A549 (cell line): Measurements from ENCODE around the gene DENND6B. TPM values are rescaled to one million over a fixed set of nuclear protein-coding genes. Genes with fewer than 3 reads are reported as not detected.

Source experiments
- ATAC-seq, 2 experiments: fragments of 200-7000 bp in 1 of 2; fragments of >200 bp in 1 of 2; cut with Nextera tagmentation in 1 of 2; cut with Tn5 transposase in 1 of 2; 3 replicates each; pipeline versions ENCODE4 v1.8.0 to v1.9.1; 2018 to 2020; ENCODE audit warnings: mild to moderate bottlenecking in 1 of 2, moderate library complexity in 1 of 2
- CTCF ChIA-PET: fragments of 300-600 bp; sonication (Branson Sonifier 250); formaldehyde crosslinking; extraction: SDS; loops from one replicate; lab custom pipeline; 2021; ENCODE audit warnings: antibody characterized with exemption, inconsistent platforms; lab: Yijun Ruan, JAX
- POLR2A ChIA-PET: fragments of 350-600 bp; formaldehyde crosslinking; extraction: SDS; loops from one replicate; lab custom pipeline; 2021; ENCODE audit warnings: antibody characterized with exemption, inconsistent platforms; lab: Yijun Ruan, JAX
- DNase-seq, 2 experiments: peaks; one replicate each; pipeline versions ENCODE4 v3.0.0 to v3.0.0-alpha.2; 2011 to 2016; ENCODE audit warnings: low read depth in 1 of 2, low spot score in 1 of 2
- FAIRE-seq: peaks from 2 replicates; lab custom pipeline; 2011; peaks lifted over from hg19 to GRCh38; lab: Jason Lieb, UNC
- H3K27ac ChIP-seq, 2 experiments: fragments of >200 bp; sonication (Bioruptor Twin); formaldehyde crosslinking; 3 replicates each; pipeline ENCODE4 v1.5.1; 2016 to 2017
- H3K4me1 ChIP-seq: fragments of >200 bp; sonication (Bioruptor Twin); formaldehyde crosslinking; 3 replicates; pipeline ENCODE4 v1.6.1; 2016
- H3K4me2 ChIP-seq: fragments of >200 bp; sonication (Bioruptor Twin); formaldehyde crosslinking; 3 replicates; pipeline ENCODE4 v1.6.1; 2016
- H3K4me3 ChIP-seq: fragments of >200 bp; sonication (Bioruptor Twin); formaldehyde crosslinking; 3 replicates; pipeline ENCODE4 v1.5.1; 2016
- H3K9me3 ChIP-seq: fragments of >200 bp; sonication (Bioruptor Twin); formaldehyde crosslinking; 3 replicates; pipeline ENCODE4 v1.6.1; 2016
- BCL3 ChIP-seq: fragments of >200 bp; sonication (Bioruptor Twin); formaldehyde crosslinking; IDR thresholded peaks from 3 replicates; pipeline ENCODE4 v1.6.1; 2016
- CBX2 ChIP-seq: fragments of 200-600 bp; sonication (generic); IDR thresholded peaks from 2 replicates; pipeline ENCODE4 v1.6.1; 2016; ENCODE audit warnings: low read depth, mild to moderate bottlenecking, borderline replicate concordance
- CBX8 ChIP-seq: fragments of 200-600 bp; sonication (generic); IDR thresholded peaks from 2 replicates; pipeline ENCODE4 v1.6.1; 2016
- CEBPB ChIP-seq, 2 experiments: fragments of >200 bp in 1 of 2; sonication (Bioruptor Twin) in 1 of 2; formaldehyde crosslinking in 1 of 2; IDR thresholded peaks; 2 replicates each; pipeline ENCODE4 v1.6.1; 2012 to 2016
- CHD2 ChIP-seq: fragments of 150-350 bp; IDR thresholded peaks from 2 replicates; pipeline ENCODE4 v1.6.1; 2014; ENCODE audit warnings: low read length; ENCODE audit not compliant: partially characterized antibody
- CHD4 ChIP-seq: fragments of 200-600 bp; sonication (generic); IDR thresholded peaks from 2 replicates; pipeline ENCODE4 v1.6.1; 2016; ENCODE audit warnings: antibody characterized with exemption, mild to moderate bottlenecking, borderline replicate concordance
- E2F6 ChIP-seq: IDR thresholded peaks from 2 replicates; pipeline ENCODE4 v1.6.1; 2012; ENCODE audit warnings: low read depth, borderline replicate concordance
- EHMT2 ChIP-seq: fragments of 200-600 bp; sonication (generic); IDR thresholded peaks from 2 replicates; pipeline ENCODE4 v1.6.1; 2016; ENCODE audit warnings: antibody characterized with exemption, low read depth, mild to moderate bottlenecking, moderate library complexity
- ESRRA ChIP-seq: fragments of 150-350 bp; IDR thresholded peaks from 2 replicates; pipeline ENCODE4 v1.6.1; 2014; ENCODE audit warnings: mild to moderate bottlenecking, low read length, borderline replicate concordance
- FOSL2 ChIP-seq, 2 experiments: fragments of 450-650 bp in 1 of 2; fragments of >200 bp in 1 of 2; sonication (Bioruptor Twin) in 1 of 2; formaldehyde crosslinking; IDR thresholded peaks; 2 replicates each; pipeline versions ENCODE4 v1.5.0 to v1.6.1; 2016 to 2020; ENCODE audit warnings: mild to moderate bottlenecking in 1 of 2, moderate library complexity in 1 of 2
- FOXS1 ChIP-seq: fragments of 250-450 bp; sonication (Bioruptor Pico); IDR thresholded peaks from 2 replicates; pipeline ENCODE4 v1.5.0; 2020; ENCODE audit warnings: mild to moderate bottlenecking, moderate library complexity
- GATA3 ChIP-seq: IDR thresholded peaks from 2 replicates; pipeline ENCODE4 v1.6.1; 2012; ENCODE audit warnings: borderline replicate concordance
- HDAC2 ChIP-seq: fragments of 200-600 bp; sonication (generic); IDR thresholded peaks from 2 replicates; pipeline ENCODE4 v1.6.1; 2016
- HES2 ChIP-seq: fragments of >200 bp; sonication (Bioruptor Twin); formaldehyde crosslinking; IDR thresholded peaks from 2 replicates; pipeline ENCODE4 v1.6.1; 2016
- HOXB13 ChIP-seq: fragments of 250-450 bp; sonication (Bioruptor Pico); IDR thresholded peaks from 2 replicates; pipeline ENCODE4 v1.5.0; 2020; ENCODE audit warnings: low read depth, mild to moderate bottlenecking, moderate library complexity
- HOXB5 ChIP-seq: fragments of 250-450 bp; sonication (Bioruptor Pico); IDR thresholded peaks from 2 replicates; pipeline ENCODE4 v1.5.0; 2020; ENCODE audit warnings: mild to moderate bottlenecking, moderate library complexity
- JUN ChIP-seq, 2 experiments: fragments of >200 bp; sonication (Bioruptor Twin); formaldehyde crosslinking; IDR thresholded peaks; 2 replicates in 1 of 2; 3 replicates in 1 of 2; pipeline ENCODE4 v1.6.1; 2016 to 2017
- KDM1A ChIP-seq: fragments of 200-600 bp; sonication (generic); IDR thresholded peaks from 2 replicates; pipeline ENCODE4 v1.6.1; 2016; ENCODE audit warnings: low read depth, mild to moderate bottlenecking
- MAX ChIP-seq: IDR thresholded peaks from 2 replicates; pipeline ENCODE4 v1.6.1; 2012
- MAZ ChIP-seq: fragments of 150-350 bp; IDR thresholded peaks from 2 replicates; pipeline ENCODE4 v1.6.1; 2014; ENCODE audit warnings: antibody characterized with exemption, low read depth, low read length, borderline replicate concordance
- NFE2L2 ChIP-seq: fragments of 150-350 bp; conservative IDR thresholded peaks from 2 replicates; pipeline ENCODE4 v1.6.1; 2014; ENCODE audit warnings: low read length
- PBX3 ChIP-seq: IDR thresholded peaks from 2 replicates; pipeline ENCODE4 v1.6.1; 2012
- PHF8 ChIP-seq: fragments of 200-600 bp; sonication (generic); IDR thresholded peaks from 2 replicates; pipeline ENCODE4 v1.6.1; 2016; ENCODE audit warnings: low read depth, mild to moderate bottlenecking, antibody characterized with exemption, moderate library complexity, borderline replicate concordance
- POLR2A ChIP-seq: IDR thresholded peaks from 2 replicates; pipeline ENCODE4 v1.6.1; 2012; ENCODE audit warnings: mild to moderate bottlenecking, low read length
- RAD21 ChIP-seq, 2 experiments: fragments of >200 bp in 1 of 2; sonication (Bioruptor Twin) in 1 of 2; formaldehyde crosslinking in 1 of 2; IDR thresholded peaks in 1 of 2; conservative IDR thresholded peaks in 1 of 2; 2 replicates in 1 of 2; 3 replicates in 1 of 2; pipeline ENCODE4 v1.6.1; 2012 to 2018; ENCODE audit warnings: inconsistent platforms in 1 of 2
- RARB ChIP-seq: fragments of 250-450 bp; sonication (Bioruptor Pico); IDR thresholded peaks from 2 replicates; pipeline ENCODE4 v1.8.0; 2021; ENCODE audit warnings: mild to moderate bottlenecking, moderate library complexity
- RCOR1 ChIP-seq: fragments of 150-350 bp; IDR thresholded peaks from 2 replicates; pipeline ENCODE4 v1.6.1; 2014; ENCODE audit warnings: antibody characterized with exemption, low read length, low read depth
- REST ChIP-seq: fragments of 200-600 bp; sonication (generic); IDR thresholded peaks from 2 replicates; pipeline ENCODE4 v1.6.1; 2016; ENCODE audit warnings: antibody characterized with exemption, mild to moderate bottlenecking, moderate library complexity
- SMC3 ChIP-seq: fragments of >200 bp; sonication (Bioruptor Twin); formaldehyde crosslinking; IDR thresholded peaks from 3 replicates; pipeline ENCODE4 v1.6.1; 2018; ENCODE audit warnings: inconsistent platforms
- SREBF2 ChIP-seq: fragments of 450-650 bp; IDR thresholded peaks from 2 replicates; pipeline ENCODE4 v1.6.1; 2014; ENCODE audit warnings: mild to moderate bottlenecking, moderate library complexity
- ZNF302 ChIP-seq: fragments of 250-450 bp; sonication (Bioruptor Pico); IDR thresholded peaks from 2 replicates; pipeline ENCODE4 v1.9.0; 2021; ENCODE audit warnings: inconsistent platforms, mild to moderate bottlenecking, moderate library complexity
- ZSCAN20 ChIP-seq: fragments of 250-450 bp; sonication (Bioruptor Pico); IDR thresholded peaks from 2 replicates; pipeline ENCODE4 v1.8.0; 2022; ENCODE audit warnings: mild to moderate bottlenecking, moderate library complexity
- WGBS: methylation state at CpG from one replicate; pipeline ENCODE4 v1.1.6; 2017; ENCODE audit errors: missing lambda C conversion rate; 5-methylcytosine and 5-hydroxymethylcytosine counted together
- polyA minus RNA-seq: library from RNA; depleted of rRNA, polyadenylated mRNA; stranded (reverse); fragments of >200 nt; gene quantifications from 2 replicates; pipeline ENCODE4 v1.2.3, GENCODE V29; 2011; rRNA and poly(A)+ RNA removed
- polyA plus RNA-seq, 4 experiments: library from polyadenylated mRNA; depleted of rRNA in 3 of 4; stranded (reverse); fragments of >200 nt; fragmentation: RNase III in 1 of 4; extraction: RNeasy Plus Mini Kit Qiagen cat#74134 plus additional on column Dnase treatment in 1 of 4; gene quantifications; 2 replicates in 3 of 4; 3 replicates in 1 of 4; pipeline ENCODE4 v1.2.3, GENCODE V29; 2011 to 2017

The DENND6B gene
- polyA plus RNA-seq (2011; rRNA removed) (1.6 and 1.7 TPM in 2 replicates), polyA plus RNA-seq (2017; fragmentation: RNase III; extraction: RNeasy Plus Mini Kit Qiagen cat#74134 plus additional on column Dnase treatment) (1.7 to 2.3 TPM (median 1.9 TPM) in 3 replicates), polyA minus RNA-seq (1.0 and 1.4 TPM in 2 replicates)
- polyA plus RNA-seq (2012; cell fraction: cytosol; rRNA removed), result 1.3 and 2.1 TPM in 2 replicates
- polyA plus RNA-seq (2012; cell fraction: nucleus; rRNA removed), result 13.3 and 14.5 TPM in 2 replicates

GRCh38 chr22:50326956-50327710, at the start of gene DENND6B:
Gene DENND6B, minus strand, starts transcription at chr22:50327012. Its CDS starts 24 bp downstream, at chr22:50326988.
- ChIA-PET CTCF (interaction anchor here (0.6 to 9.8 kb wide), 18 partner anchors 9 to 85 kb away, joined by 3 to 74 read pairs (median 10); partner anchors contain the start of genes HDAC10 and PLXNB2), POLR2A (interaction anchor here (0.6 to 1.1 kb wide), 2 partner anchors 19 to 173 kb away, joined by 3 to 5 read pairs; partner anchors contain the start of gene PLXNB2)
- H3K27ac ChIP-seq, result peak within 1 kb of the TSS; percentile 97
- H3K4me3 ChIP-seq, result peak within 1 kb of the TSS; percentile 92
- H3K4me1 ChIP-seq, result peaks cover 17% of the 10 kb centered on the region; the same call in 2 of the 3 replicates
- ATAC-seq, result peak; percentile 90 to 93
- H3K9me3 ChIP-seq, result no peaks in the 10 kb centered on the region
- FAIRE-seq, result no peak
- WGBS, result 18% methylated on average over 4 of the region's 105 CpGs
- peak within 1 kb of the TSS; percentile 91 for H3K4me2 ChIP-seq
- DNase-seq, result peak; percentile 49 to 71
- no peak for TF ChIP-seq CBX8
- no peak for TF ChIP-seq PBX3
- no peak for TF ChIP-seq HOXB13
- TF ChIP-seq RAD21 (conservative IDR thresholded peaks at IDR 0.05 in 1 of 2, IDR thresholded peaks at IDR 0.05 in 1 of 2), result peak in 1 of 2 experiments; percentile 62; a peak in 3 of 5 replicates
- TF ChIP-seq NFE2L2, result no peak
- TF ChIP-seq BCL3, result peak; percentile 63; the same call in 1 of the 3 replicates
- peak; percentile 17 to 82; a peak in 3 of 5 replicates for TF ChIP-seq JUN (IDR thresholded peaks at IDR 0.05)
- TF ChIP-seq E2F6, result peak; percentile 62
- no peak for TF ChIP-seq MAZ
- no peak for TF ChIP-seq FOSL2 (IDR thresholded peaks at IDR 0.05)
- TF ChIP-seq FOSL2 (CRISPR knock-in tag; IDR thresholded peaks at IDR 0.05), result no peak
- peak; percentile 75 for TF ChIP-seq SMC3
- TF ChIP-seq ZNF302, result no peak
- TF ChIP-seq CHD4, result no peak
- TF ChIP-seq MAX, result peak; percentile 57
- no peak for TF ChIP-seq HES2
- no peak for TF ChIP-seq RCOR1
- no peak for TF ChIP-seq GATA3
- peak; percentile 38 for TF ChIP-seq POLR2A
- TF ChIP-seq EHMT2, result no peak
- no peak for TF ChIP-seq SREBF2
- TF ChIP-seq CBX2, result no peak
- no peak for TF ChIP-seq HDAC2
- no peak for TF ChIP-seq FOXS1
- TF ChIP-seq REST, result no peak
- no peak for TF ChIP-seq KDM1A
- TF ChIP-seq RARB (CRISPR knock-in tag), result no peak
- no peak for TF ChIP-seq ESRRA
- TF ChIP-seq PHF8, result peak; percentile 86
- TF ChIP-seq CHD2, result no peak
- peak; percentile 38; the same call in 1 of the 2 replicates for TF ChIP-seq HOXB5 (CRISPR knock-in tag)
- TF ChIP-seq CEBPB (IDR thresholded peaks at IDR 0.05), result no peak
- no peak for TF ChIP-seq ZSCAN20
